Neural crest cell (in vitro differentiated cells): Measurements from ENCODE around the gene NDUFS6. TPM values are rescaled to one million over a fixed set of nuclear protein-coding genes. Genes with fewer than 3 reads are reported as not detected.
"Not testable (repeated sequence)": the region's sequence is repeated elsewhere in the genome, so short reads cannot be mapped to it uniquely, and the experiment has no call there.

ENCODE experiments used
- DNase-seq: peaks from one replicate; pipeline ENCODE4 v3.0.0; 2021; ENCODE audit warnings: low read depth, mixed read lengths, low spot score
- H3K27ac Mint-ChIP-seq: one replicate; pipeline ENCODE4 v1.8.0; 2021; ENCODE audit warnings: mild to moderate bottlenecking, mixed read lengths; ENCODE audit not compliant: unreplicated experiment
- H3K27me3 Mint-ChIP-seq: 2 replicates; pipeline ENCODE4 v1.8.0; 2021; ENCODE audit warnings: low read depth, mild to moderate bottlenecking, mixed read lengths
- H3K36me3 Mint-ChIP-seq: 2 replicates; pipeline ENCODE4 v1.8.0; 2021; ENCODE audit warnings: low read depth, mild to moderate bottlenecking, mixed read lengths
- H3K4me1 Mint-ChIP-seq: 2 replicates; pipeline ENCODE4 v1.8.0; 2021; ENCODE audit warnings: mixed read lengths
- H3K4me3 Mint-ChIP-seq: one replicate; pipeline ENCODE4 v1.8.0; 2021; ENCODE audit warnings: mild to moderate bottlenecking, mixed read lengths
- H3K9me3 Mint-ChIP-seq: 2 replicates; pipeline ENCODE4 v1.8.0; 2021; ENCODE audit warnings: mixed read lengths
- total RNA-seq: library from RNA; stranded (reverse); gene quantifications from 2 replicates; pipeline ENCODE4 v1.2.1, GENCODE V29; 2021
- TF ChIP-seq, protein P1 (sequence below): fragments of 200-600 bp; sonication (generic); conservative IDR thresholded peaks from 2 replicates; pipeline ENCODE4 v1.5.0; 2021; ENCODE audit warnings: antibody characterized with exemption, mild to moderate bottlenecking

Gene NDUFS6
- total RNA-seq, 1 donor from 2014 or later: 50.2 TPM

DNA sequence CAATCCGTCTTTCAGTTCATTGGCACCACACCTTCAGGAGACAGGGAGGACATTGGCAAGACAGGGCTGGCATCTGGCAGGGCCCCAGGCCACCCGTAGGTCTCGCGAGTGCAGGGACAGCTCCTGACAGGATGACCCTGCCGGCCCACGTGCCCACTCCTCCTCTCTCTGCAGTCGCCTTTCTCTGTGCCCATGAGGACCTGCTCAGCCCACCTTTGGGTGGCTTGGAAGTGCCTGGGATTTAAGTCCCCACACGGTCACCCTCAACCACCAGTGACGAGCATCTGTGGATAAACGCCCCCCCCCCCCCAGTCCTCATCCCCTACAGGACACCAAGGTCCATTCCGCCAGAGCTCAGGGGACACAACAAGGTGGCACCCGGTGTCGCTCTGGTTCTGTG, 5.7 kb upstream of the NDUFS6 start:
- H3K4me1 Mint-ChIP-seq: peaks cover 19% of the 10 kb centered on the region
- H3K4me3 Mint-ChIP-seq: peak overlapping the region; percentile 36
- no peak for DNase-seq
- TF ChIP-seq, protein P1, sequence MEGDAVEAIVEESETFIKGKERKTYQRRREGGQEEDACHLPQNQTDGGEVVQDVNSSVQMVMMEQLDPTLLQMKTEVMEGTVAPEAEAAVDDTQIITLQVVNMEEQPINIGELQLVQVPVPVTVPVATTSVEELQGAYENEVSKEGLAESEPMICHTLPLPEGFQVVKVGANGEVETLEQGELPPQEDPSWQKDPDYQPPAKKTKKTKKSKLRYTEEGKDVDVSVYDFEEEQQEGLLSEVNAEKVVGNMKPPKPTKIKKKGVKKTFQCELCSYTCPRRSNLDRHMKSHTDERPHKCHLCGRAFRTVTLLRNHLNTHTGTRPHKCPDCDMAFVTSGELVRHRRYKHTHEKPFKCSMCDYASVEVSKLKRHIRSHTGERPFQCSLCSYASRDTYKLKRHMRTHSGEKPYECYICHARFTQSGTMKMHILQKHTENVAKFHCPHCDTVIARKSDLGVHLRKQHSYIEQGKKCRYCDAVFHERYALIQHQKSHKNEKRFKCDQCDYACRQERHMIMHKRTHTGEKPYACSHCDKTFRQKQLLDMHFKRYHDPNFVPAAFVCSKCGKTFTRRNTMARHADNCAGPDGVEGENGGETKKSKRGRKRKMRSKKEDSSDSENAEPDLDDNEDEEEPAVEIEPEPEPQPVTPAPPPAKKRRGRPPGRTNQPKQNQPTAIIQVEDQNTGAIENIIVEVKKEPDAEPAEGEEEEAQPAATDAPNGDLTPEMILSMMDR: no peak
- H3K27ac Mint-ChIP-seq: no peak overlapping the region
- H3K9me3 Mint-ChIP-seq: no peaks in the 10 kb centered on the region
- no peaks in the 10 kb centered on the region for H3K27me3 Mint-ChIP-seq
- peaks cover 10% of the 10 kb centered on the region for H3K36me3 Mint-ChIP-seq

GRCh38 chr5:1795931-1796330, 5.3 kb upstream of the NDUFS6 start:
- H3K4me3 Mint-ChIP-seq: no peak overlapping the region
- DNase-seq: no peak
- H3K9me3 Mint-ChIP-seq: no peaks in the 10 kb centered on the region
- no peak overlapping the region for H3K27ac Mint-ChIP-seq
- peaks cover 10% of the 10 kb centered on the region for H3K36me3 Mint-ChIP-seq
- TF ChIP-seq, protein P1: no peak
- peaks cover 21% of the 10 kb centered on the region for H3K4me1 Mint-ChIP-seq
- H3K27me3 Mint-ChIP-seq: no peaks in the 10 kb centered on the region

DNA sequence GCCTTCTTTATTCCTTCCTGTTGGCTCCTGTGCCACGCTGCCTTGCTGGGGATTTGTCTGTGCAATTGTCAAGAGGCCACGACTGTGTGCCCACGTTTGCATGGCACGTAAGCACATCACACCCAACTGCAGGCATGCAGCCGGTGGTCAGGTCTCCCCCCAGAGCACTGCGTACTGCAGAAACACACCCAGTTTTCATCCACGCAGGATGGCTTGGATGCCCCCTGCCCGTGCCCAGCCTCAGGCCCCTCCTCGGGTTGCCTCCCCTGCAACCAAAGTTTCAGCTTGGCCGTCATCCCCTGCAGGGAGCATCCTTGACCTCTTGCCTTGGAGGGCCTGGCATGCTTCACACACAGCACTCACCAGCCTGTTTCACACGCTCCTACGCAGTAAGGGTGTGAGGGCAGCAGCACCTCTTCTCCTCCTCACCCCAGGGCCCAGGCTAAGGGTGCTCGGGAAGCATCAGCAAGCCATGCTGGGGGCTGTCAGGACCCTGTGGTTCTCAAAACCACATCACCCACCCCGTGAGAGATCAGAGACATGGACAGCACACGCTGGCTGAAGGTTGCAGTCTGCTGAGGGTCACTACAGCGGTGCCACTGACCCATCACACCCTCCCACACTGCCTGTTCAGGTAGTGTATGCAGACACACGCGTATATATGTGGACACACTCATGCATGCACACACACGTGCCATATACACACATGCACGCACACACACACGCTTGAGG, 4.7 kb upstream of the NDUFS6 start:
- DNase-seq: no peak
- H3K36me3 Mint-ChIP-seq: peaks cover 10% of the 10 kb centered on the region
- peaks cover 23% of the 10 kb centered on the region for H3K4me1 Mint-ChIP-seq
- no peaks in the 10 kb centered on the region for H3K9me3 Mint-ChIP-seq
- TF ChIP-seq, protein P1: no peak
- no peaks in the 10 kb centered on the region for H3K27me3 Mint-ChIP-seq
- no peak overlapping the region for H3K27ac Mint-ChIP-seq
- peak overlapping the region; percentile 47 for H3K4me3 Mint-ChIP-seq

DNA sequence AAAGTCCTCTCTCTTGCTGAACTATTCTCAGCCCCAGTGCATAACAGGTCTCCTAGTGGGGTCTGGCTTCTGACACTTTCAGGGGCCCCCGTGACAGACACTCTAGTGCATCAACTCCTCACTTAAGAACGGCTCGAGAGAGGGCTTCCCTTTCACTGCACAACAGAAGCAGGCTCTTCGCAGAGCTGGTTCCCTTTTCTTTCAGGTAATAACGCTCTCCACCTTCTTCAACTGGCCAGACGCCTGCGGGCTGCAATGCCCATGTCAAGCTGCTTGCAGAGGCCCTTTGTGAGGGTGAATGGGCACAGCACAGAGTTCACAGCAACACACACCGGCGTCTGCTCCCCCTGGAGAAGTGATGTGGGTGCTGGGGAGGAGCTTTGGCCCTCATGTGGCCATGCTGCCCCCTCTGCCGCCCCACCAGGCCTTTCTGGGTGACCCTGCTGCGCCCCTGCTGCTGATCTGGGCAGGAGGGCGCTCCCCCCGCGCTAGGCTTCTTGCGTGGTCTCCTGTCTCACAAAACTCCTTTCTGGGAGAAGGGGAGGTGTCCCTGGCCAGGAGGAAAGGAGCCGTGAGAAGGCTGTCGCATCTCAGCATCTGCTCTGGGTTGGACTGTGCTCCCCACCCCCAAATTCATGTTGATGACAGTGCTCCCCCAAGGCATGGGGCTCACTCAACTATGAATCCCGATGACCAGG, 4.0 kb upstream of the NDUFS6 start:
- Mint-ChIP-seq H3K4me1 (peaks cover 28% of the 10 kb centered on the region), H3K27me3 (no peaks in the 10 kb centered on the region), H3K36me3 (peaks cover 10% of the 10 kb centered on the region), H3K9me3 (no peaks in the 10 kb centered on the region), H3K4me3 (peak overlapping the region; percentile 100), H3K27ac (no peak overlapping the region)
- no peak for DNase-seq
- TF ChIP-seq, protein P1: no peak

GRCh38 chr5:1797855-1798254, 3.4 kb upstream of the NDUFS6 start:
- TF ChIP-seq, protein P1: no peak
- peaks cover 34% of the 10 kb centered on the region for H3K4me1 Mint-ChIP-seq
- no peak for DNase-seq
- peaks cover 10% of the 10 kb centered on the region for H3K36me3 Mint-ChIP-seq
- no peaks in the 10 kb centered on the region for H3K9me3 Mint-ChIP-seq
- peak overlapping the region; percentile 100 for H3K4me3 Mint-ChIP-seq
- no peak overlapping the region for H3K27ac Mint-ChIP-seq
- H3K27me3 Mint-ChIP-seq: no peaks in the 10 kb centered on the region

GRCh38 chr5:1798589-1798988, 2.6 kb upstream of the NDUFS6 start:
- H3K4me3 Mint-ChIP-seq: peak overlapping the region; percentile 100
- not testable (repeated sequence) for H3K27ac Mint-ChIP-seq, H3K9me3 Mint-ChIP-seq, H3K27me3 Mint-ChIP-seq, DNase-seq
- peaks cover 41% of the 10 kb centered on the region for H3K4me1 Mint-ChIP-seq
- peaks cover 13% of the 10 kb centered on the region for H3K36me3 Mint-ChIP-seq
